Subcutaneous adipose tissue (tissue), 4 donors: Measurements from ENCODE around the gene MYO3B. TPM values are rescaled to one million over a fixed set of nuclear protein-coding genes. Genes with fewer than 3 reads are reported as not detected.

Experiments used
- CTCF ChIP-seq: fragments of 450-650 bp; IDR thresholded peaks from one replicate; pipeline ENCODE4 v1.5.1; 2016; ENCODE audit warnings: low read depth, mild to moderate bottlenecking, control low read depth, antibody characterized with exemption, moderate library complexity
- total RNA-seq, 4 donors: library from RNA; depleted of rRNA; stranded (reverse); fragments of >200 nt; gene quantifications; one replicate each; pipeline ENCODE4 v1.1.0, GENCODE V29; 2016

Gene MYO3B, protein sequence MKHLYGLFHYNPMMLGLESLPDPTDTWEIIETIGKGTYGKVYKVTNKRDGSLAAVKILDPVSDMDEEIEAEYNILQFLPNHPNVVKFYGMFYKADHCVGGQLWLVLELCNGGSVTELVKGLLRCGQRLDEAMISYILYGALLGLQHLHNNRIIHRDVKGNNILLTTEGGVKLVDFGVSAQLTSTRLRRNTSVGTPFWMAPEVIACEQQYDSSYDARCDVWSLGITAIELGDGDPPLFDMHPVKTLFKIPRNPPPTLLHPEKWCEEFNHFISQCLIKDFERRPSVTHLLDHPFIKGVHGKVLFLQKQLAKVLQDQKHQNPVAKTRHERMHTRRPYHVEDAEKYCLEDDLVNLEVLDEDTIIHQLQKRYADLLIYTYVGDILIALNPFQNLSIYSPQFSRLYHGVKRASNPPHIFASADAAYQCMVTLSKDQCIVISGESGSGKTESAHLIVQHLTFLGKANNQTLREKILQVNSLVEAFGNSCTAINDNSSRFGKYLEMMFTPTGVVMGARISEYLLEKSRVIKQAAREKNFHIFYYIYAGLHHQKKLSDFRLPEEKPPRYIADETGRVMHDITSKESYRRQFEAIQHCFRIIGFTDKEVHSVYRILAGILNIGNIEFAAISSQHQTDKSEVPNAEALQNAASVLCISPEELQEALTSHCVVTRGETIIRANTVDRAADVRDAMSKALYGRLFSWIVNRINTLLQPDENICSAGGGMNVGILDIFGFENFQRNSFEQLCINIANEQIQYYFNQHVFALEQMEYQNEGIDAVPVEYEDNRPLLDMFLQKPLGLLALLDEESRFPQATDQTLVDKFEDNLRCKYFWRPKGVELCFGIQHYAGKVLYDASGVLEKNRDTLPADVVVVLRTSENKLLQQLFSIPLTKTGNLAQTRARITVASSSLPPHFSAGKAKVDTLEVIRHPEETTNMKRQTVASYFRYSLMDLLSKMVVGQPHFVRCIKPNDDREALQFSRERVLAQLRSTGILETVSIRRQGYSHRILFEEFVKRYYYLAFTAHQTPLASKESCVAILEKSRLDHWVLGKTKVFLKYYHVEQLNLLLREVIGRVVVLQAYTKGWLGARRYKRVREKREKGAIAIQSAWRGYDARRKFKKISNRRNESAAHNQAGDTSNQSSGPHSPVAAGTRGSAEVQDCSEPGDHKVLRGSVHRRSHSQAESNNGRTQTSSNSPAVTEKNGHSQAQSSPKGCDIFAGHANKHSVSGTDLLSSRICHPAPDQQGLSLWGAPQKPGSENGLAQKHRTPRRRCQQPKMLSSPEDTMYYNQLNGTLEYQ (N-terminal part only)
- total RNA-seq = under 1 TPM in 1 of 4 donors, not detected in 3; 0.17 TPM

DNA sequence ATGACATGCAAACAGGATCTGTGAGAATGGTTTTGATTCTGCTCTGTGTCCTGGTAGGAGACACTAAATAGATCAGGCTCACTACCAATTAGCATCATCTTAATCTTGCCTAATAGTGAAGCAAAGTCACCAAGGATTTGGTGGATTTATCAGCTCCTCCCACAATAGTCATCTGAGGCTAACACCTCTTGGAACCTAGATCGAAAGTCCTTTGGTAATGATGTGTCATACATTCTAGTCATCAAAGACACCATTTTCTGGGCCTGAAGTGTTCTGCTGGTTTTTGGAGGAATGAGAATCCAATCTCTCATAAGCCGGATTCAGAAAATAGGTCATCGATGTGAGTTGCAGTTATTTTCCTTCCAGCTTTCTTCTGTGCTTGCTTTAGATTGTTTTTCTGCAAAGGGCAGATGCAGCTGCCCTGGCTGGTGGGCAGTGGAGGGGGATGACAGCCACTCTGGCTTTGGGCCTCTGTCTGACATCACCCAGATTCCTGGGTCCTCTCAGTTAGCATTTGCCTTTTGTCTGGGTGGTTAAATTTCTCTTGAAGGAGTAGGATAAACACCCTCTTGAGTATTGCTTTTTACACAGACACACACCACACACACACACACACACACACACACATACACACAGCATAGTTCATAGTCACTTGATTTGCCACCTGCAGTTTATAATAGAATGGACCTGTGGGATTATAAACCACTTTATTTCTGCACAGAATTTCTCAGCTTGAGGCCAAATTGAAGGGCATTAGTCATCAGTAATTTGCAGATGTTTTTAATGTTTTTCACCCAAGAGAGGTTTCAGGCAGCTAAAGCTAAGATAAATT, at the start of gene MYO3B:
MYO3B (plus strand) TSS at position 198 of the 832 bp plus-strand sequence; CDS start at position 339, 141 bp downstream.
- TF ChIP-seq CTCF = no peak

DNA sequence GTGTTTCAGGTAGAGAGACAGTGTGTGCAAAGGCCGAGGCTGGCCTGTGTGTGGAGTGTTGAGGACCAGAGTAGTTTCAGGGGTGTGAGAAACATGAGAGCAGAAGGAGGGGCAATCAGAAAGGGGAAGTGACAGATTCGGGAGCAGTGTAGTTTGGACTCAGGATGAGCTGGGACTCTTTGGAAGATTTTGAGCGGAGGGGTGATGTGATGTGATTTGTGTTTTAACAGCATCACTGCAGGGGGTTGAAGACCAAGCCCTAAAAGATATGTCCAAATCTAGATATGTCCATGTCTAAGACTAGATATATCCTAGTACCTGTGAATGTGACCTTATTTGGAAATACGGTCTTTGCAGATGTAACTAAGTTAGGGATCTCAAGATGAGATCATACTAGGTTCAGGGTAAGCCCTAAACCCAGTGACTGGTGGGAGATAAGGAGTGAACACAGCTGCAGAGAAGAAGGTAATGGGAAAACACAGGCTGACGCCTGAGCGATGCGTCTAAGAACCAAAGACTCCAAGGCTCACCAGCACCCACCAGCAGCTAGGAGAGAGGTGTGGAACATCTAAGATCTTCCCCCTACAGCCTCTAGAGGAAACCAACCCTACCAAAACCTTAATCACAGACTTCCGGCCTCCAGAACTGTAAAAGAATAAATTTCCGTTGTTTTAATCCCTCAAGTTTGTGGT, 38.5 kb upstream of the MYO3B start:
- no peak for TF ChIP-seq CTCF

- TF ChIP-seq CTCF = no peak
These were observed 37.4 kb upstream of the MYO3B start for GRCh38 chr2:170140561-170140960.

GRCh38 chr2:170141865-170142264, 36.1 kb upstream of the MYO3B start:
- TF ChIP-seq CTCF = no peak

GRCh38 chr2:170142502-170142901, 35.4 kb upstream of the MYO3B start:
- TF ChIP-seq CTCF = no peak

DNA sequence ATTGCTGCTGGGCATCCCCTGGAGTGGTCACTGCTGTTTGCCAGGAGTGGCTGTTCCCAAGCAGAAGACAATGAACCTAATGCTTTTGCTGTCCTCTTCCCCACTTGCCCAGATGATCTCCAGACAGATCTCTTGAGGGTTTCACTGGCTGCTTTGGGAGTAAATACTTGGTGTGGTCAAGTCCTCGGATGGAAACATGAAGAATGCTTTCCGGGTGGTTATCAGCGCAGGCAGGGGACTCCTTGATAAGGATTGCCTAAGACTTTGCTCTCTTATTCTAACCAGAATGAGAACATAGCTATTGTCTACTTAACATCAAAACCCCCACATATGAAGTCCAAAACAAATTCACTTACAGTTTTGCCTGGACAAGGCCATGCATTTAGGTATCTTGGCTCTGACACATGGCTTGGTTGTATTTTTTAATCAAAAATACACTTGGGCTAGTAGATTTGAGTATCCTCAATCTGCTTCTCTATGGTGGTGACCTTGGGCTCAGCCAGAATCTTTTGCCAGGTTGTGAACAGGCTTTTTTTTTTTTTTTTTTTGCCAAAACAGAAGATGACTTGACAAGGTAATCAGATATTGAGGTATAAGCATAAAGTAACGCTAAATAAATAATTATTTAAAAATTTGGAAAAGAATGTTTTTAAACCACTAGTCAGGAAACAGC, 34.8 kb upstream of the MYO3B start:
- TF ChIP-seq CTCF = no peak
